Thyroid gland (tissue), 4 donors: ENCODE data around the gene PLA2G2D. TPM values are rescaled to one million over a fixed set of nuclear protein-coding genes. Genes with fewer than 3 reads are reported as not detected.

Experiments used
- DNase-seq, 2 donors: peaks; one replicate each; pipeline ENCODE4 v3.0.0-alpha.2; 2019
- H3K27ac ChIP-seq, 3 donors: fragments of 200-600 bp; sonication (generic); 1 replicate in 2 of 3; 2 replicates in 1 of 3; pipeline ENCODE4 v1.5.1; 2016 to 2019; ENCODE audit warnings: mild to moderate bottlenecking in 1 of 3, moderate library complexity in 1 of 3
- H3K27me3 ChIP-seq: fragments of 200-600 bp; sonication (generic); one replicate; pipeline ENCODE4 v1.5.1; 2019
- H3K36me3 ChIP-seq, 2 donors: fragments of 200-600 bp; sonication (generic); one replicate each; pipeline ENCODE4 v1.5.1; 2016 to 2019
- H3K4me1 ChIP-seq, 2 donors: fragments of 200-600 bp; sonication (generic); one replicate each; pipeline ENCODE4 v1.5.1; 2017 to 2019
- H3K4me3 ChIP-seq, 3 donors: fragments of 200-600 bp; sonication (generic); replicated peaks in 1 of 3; 1 replicate in 2 of 3; 2 replicates in 1 of 3; pipeline ENCODE4 v1.5.1; 2016; ENCODE audit warnings: mild to moderate bottlenecking in 1 of 3
- H3K9me3 ChIP-seq: fragments of 200-600 bp; sonication (generic); one replicate; pipeline ENCODE4 v1.5.1; 2017
- POLR2A ChIP-seq, 2 donors: fragments of 450-650 bp; IDR thresholded peaks; one replicate each; pipeline ENCODE4 v1.6.1; 2017; ENCODE audit warnings: antibody characterized with exemption in 2 of 2, mild to moderate bottlenecking in 2 of 2, moderate library complexity in 1 of 2
- WGBS, 2 donors: methylation state at CpG; one replicate each; pipeline ENCODE4 v1.1.5; 2017; 5-methylcytosine and 5-hydroxymethylcytosine counted together
- intact Hi-C: fragments of 100-400 bp; cut with DNase I; formaldehyde crosslinking; loops from one replicate; pipeline ENCODE4 v1.15.1; 2023
- total RNA-seq, 4 donors: library from RNA; depleted of rRNA; stranded (reverse); fragments of >200 nt; gene quantifications; one replicate each; pipeline ENCODE4 v1.2.3, GENCODE V29; 2016
- TF ChIP-seq, protein P1 (sequence below), 6 experiments: fragments of 200-600 bp in 3 of 6; fragments of 450-650 bp in 3 of 6; sonication (generic) in 3 of 6; IDR thresholded peaks; one replicate each; pipeline ENCODE4 v1.5.1; 2016 to 2019; ENCODE audit warnings: antibody characterized with exemption in 6 of 6, mild to moderate bottlenecking in 2 of 6, inconsistent platforms in 1 of 6, moderate library complexity in 1 of 6

Gene PLA2G2D
- total RNA-seq, 4 donors from 2014 or later = not detected

DNA sequence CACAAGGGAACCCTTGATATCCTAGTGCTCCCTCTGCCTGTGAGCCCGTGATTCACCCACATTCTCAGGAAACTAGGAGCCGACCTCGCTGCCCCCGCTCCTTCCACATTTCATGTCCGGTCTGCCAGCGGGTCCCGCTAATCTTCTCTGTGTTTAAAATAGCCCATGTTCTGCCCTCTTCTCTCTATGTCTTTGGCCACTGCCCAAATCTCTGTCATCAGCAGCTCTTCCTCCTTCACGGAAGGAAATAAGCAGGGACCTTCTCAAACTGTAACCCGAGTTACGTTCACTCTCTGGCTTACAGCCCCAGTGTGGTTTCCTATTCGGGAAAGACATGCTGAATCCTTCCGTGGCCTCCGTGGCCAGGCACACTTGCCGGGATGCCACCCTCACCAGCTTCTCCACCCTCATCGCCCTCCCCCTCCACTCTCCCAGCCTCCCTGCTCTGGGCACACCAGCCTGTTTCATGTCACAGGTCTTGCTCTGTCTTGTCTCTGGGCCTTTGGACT is 45.4 kb upstream of the PLA2G2D start:
- WGBS, 2 donors = 69 to 73% methylated on average over 15 of the region's 15 CpGs
- H3K9me3 ChIP-seq = no peaks in the 10 kb centered on the region
- TF ChIP-seq POLR2A (IDR thresholded peaks at IDR 0.05) = no peak
- TF ChIP-seq, protein P1, sequence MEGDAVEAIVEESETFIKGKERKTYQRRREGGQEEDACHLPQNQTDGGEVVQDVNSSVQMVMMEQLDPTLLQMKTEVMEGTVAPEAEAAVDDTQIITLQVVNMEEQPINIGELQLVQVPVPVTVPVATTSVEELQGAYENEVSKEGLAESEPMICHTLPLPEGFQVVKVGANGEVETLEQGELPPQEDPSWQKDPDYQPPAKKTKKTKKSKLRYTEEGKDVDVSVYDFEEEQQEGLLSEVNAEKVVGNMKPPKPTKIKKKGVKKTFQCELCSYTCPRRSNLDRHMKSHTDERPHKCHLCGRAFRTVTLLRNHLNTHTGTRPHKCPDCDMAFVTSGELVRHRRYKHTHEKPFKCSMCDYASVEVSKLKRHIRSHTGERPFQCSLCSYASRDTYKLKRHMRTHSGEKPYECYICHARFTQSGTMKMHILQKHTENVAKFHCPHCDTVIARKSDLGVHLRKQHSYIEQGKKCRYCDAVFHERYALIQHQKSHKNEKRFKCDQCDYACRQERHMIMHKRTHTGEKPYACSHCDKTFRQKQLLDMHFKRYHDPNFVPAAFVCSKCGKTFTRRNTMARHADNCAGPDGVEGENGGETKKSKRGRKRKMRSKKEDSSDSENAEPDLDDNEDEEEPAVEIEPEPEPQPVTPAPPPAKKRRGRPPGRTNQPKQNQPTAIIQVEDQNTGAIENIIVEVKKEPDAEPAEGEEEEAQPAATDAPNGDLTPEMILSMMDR (IDR thresholded peaks at IDR 0.05) = no peak
- no peaks in the 10 kb centered on the region for H3K27me3 ChIP-seq
- H3K4me1 ChIP-seq = no peaks in the 10 kb centered on the region
- H3K27ac ChIP-seq = no peak overlapping the region
- no peak for DNase-seq
- intact Hi-C loops = no loop called here
- no peak overlapping the region for H3K4me3 ChIP-seq
- H3K36me3 ChIP-seq = no peaks in the 10 kb centered on the region

DNA sequence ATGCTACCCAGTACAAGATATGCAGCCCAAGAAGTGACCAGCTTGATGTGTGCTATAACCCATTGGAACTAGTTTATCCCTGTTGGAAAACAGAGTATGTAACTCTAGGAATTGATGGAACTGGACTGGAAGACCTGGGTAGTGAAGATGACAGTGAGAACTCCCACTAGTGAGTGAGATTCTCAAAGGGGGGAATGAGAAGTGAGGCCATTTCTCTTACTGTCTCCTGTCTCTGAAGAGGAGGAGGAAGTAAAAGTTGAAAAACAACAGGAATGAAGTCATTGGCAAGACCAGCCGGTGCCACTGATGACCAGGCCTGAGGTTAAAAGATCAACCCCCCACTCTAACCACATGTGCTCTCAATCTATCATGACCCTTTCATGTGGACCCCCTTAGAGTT is 40.7 kb upstream of the PLA2G2D start:
- no peaks in the 10 kb centered on the region for H3K4me1 ChIP-seq
- no peaks in the 10 kb centered on the region for H3K9me3 ChIP-seq
- DNase-seq = no peak
- no peak overlapping the region for H3K4me3 ChIP-seq
- 62 to 75% methylated on average over 1 of the region's 1 CpG for WGBS, 2 donors
- no peaks in the 10 kb centered on the region for H3K27me3 ChIP-seq
- no peaks in the 10 kb centered on the region for H3K36me3 ChIP-seq
- intact Hi-C loops = no loop called here
- no peak for TF ChIP-seq POLR2A (IDR thresholded peaks at IDR 0.05)
- TF ChIP-seq, protein P1 (IDR thresholded peaks at IDR 0.05) = no peak
- no peak overlapping the region for H3K27ac ChIP-seq

DNA sequence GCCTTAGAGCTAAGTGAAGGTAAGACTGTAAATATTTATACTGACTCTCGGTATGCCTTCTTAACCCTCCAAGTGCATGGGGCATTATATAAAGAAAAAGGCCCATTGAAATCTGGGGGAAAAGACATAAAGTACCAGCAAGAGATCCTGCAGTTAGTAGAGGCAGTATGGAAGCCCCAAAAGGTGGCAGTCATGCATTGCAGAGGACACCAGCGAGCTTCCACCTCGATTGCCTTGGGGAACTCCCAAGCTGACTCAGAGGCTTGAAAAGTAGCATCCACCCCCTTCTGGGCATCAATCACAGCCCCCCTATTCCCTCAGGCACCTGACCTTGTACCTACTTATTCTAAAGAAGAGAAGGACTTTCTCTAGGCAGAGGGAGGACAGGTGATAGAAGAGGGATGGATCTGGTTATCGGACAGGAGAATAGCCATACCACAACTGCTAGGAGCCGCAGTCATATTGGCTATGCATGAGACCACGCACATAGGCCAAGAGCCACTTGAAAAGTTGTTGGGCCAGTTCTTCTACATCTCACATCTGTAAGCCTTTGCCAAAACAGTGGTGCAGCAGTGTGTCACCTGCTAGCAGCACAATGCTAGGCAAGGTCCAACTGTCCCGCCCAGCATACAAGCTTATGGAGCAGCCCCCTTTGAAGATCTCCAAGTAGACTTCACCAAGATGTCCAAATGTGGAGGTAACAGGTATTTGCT is 39.2 kb upstream of the PLA2G2D start:
- TF ChIP-seq POLR2A (IDR thresholded peaks at IDR 0.05) = no peak
- TF ChIP-seq, protein P1 (IDR thresholded peaks at IDR 0.05) = peak in 2 of 6 experiments; percentile 5 to 9
- H3K9me3 ChIP-seq = no peaks in the 10 kb centered on the region
- no peaks in the 10 kb centered on the region for H3K27me3 ChIP-seq
- peak; percentile 53 to 63 for DNase-seq
- intact Hi-C loops = no loop called here
- 47 to 50% methylated on average over 7 of the region's 7 CpGs for WGBS, 2 donors
- H3K36me3 ChIP-seq = no peaks in the 10 kb centered on the region
- no peak overlapping the region for H3K4me3 ChIP-seq
- no peak overlapping the region for H3K27ac ChIP-seq
- H3K4me1 ChIP-seq = no peaks in the 10 kb centered on the region

DNA sequence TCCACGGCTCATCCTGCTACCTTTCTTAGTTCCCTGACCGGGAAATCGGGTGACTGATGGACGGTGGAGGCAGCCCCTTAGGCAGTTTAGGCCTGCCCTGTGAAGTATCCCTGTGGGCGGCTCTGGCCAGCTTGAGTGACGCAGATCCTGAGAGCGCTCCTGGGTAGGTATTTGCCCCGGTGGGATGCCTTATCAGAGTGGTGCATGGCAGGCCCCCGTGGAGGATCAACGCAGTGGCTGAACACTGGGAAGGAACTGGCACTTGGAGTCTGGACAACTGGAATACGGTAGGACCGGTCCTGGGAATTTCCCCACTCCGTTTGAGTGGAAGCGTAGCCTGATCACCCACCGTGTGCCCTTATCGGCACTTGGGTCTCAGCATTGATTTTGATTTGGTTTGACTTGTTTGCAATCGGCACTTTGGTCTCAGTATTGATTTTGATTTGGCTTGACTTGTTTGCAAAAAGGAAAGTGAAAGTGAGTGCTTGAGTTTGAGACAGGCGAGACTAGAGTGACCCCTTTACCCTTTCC is 35.0 kb upstream of the PLA2G2D start:
- intact Hi-C loops = loop anchor here (5.0 kb wide), 1 partner anchor 237 kb away; no protein-coding TSS in a partner anchor
- no peak for DNase-seq
- Histone ChIP-seq H3K4me3 (no peak overlapping the region), H3K36me3 (no peaks in the 10 kb centered on the region), H3K27me3 (no peaks in the 10 kb centered on the region), H3K4me1 (peaks cover 4 to 10% of the 10 kb centered on the region in 2 donors), H3K27ac (no peak overlapping the region), H3K9me3 (no peaks in the 10 kb centered on the region)
- 85 to 89% methylated on average over 12 to 17 of the region's 18 CpGs for WGBS, 2 donors
- TF ChIP-seq, protein P1 (IDR thresholded peaks at IDR 0.05) = no peak
- no peak for TF ChIP-seq POLR2A (IDR thresholded peaks at IDR 0.05)

DNA sequence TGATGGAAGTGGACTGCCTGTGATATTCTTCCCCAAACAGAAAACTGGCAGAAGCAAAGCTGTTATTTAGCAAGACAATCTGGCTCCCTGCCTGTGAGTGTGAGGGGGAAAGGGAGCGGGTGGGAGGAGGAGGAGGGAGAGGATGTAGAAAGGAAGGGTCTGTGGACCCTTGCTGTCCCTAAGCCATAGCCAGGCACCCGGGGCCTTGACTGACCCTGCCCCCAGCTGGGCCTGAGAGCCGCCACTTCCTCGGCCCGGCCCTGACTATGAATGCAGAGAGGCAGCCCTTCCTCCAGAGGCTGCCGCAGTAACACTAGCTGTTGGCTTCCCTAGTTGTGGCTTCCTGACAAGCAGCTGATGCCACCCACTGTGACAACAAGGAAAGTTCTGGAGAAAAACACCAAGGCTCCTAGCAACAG is 33.7 kb upstream of the PLA2G2D start:
- no peaks in the 10 kb centered on the region for H3K27me3 ChIP-seq
- H3K9me3 ChIP-seq = no peaks in the 10 kb centered on the region
- H3K4me1 ChIP-seq = peaks cover 4 to 10% of the 10 kb centered on the region in 2 donors
- DNase-seq = no peak
- no peaks in the 10 kb centered on the region for H3K36me3 ChIP-seq
- intact Hi-C loops = loop anchor here (5.0 kb wide), 1 partner anchor 236 kb away; no protein-coding TSS in a partner anchor
- H3K27ac ChIP-seq = no peak overlapping the region
- TF ChIP-seq, protein P1 (IDR thresholded peaks at IDR 0.05) = no peak
- TF ChIP-seq POLR2A (IDR thresholded peaks at IDR 0.05) = no peak
- no peak overlapping the region for H3K4me3 ChIP-seq
- 54 to 73% methylated on average over 6 of the region's 6 CpGs for WGBS, 2 donors
